Activated T-cell treated with anti-CD3 and anti-CD28 coated beads for 24 hours (primary cell): ENCODE measurements around the gene TOP3A.
A peak's percentile ranks its signal among the peaks of the same experiment; 100 is the strongest.

Source experiments
- DNase-seq: peaks from one replicate; pipeline ENCODE4 v3.0.0-alpha.2; 2020; ENCODE audit warnings: low read depth

TOP3A gene

DNA sequence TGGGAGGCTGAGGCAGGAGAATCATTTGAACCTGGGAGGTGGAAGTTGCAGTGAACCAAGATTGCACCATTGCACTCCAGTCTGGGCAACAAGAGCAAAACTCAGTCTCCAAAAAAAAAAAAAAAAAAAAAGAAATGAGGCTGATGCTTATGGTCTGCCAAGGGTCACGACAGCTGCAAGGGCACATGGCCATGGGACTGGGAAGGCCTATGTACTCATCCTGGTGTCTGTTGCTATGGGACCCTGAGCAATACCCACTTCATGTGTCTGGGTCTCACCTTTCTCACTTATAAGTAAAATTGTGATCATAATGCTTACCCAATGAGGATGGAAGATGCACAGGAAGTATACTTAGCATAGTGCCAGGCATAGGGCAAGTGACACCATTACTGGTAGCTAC, 37.7 kb downstream of the TOP3A start:
- DNase-seq: no peak

DNA sequence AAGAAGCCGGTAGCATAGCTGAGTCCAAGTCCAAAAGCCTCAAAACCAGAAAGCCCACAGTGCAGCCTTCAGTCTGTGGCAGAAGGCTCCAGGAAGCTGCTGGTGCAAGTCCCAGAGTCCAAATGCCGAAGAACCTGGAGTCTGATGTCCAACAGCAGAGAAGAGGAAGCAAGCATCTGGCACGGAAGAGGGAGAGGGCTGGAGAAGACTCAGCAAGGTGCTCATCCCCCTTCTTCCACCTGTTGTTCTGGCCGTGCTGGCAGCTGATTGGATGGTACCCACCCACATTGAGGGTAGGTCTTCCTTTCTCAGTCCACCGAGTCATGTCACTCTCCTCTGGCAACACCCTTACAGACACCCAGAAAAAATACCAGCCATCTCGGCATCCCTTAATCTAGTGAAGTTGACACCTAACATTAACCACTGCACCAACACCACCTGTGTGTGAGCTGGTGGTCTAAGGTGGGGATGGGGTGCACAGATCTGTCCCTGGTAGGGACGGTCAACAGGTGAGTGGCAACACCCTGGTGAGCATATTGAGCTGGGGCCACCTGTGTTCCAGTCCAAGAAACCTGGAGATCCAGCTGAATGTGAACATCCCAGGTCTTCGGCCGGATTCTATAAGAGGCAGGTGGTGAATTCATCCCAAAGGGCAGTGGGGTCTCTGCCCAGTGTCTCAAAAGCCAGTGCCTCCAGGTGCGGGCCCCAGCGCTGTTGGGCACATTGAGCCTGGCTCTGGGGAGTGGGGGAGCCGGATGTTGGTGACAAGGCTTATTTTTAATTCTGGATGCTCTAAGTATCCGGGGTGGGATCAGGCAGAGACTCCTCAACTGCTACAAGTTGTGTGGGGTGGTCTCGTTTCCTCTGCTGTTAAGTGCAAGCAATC, 44.5 kb downstream of the TOP3A start:
- no peak for DNase-seq

DNA sequence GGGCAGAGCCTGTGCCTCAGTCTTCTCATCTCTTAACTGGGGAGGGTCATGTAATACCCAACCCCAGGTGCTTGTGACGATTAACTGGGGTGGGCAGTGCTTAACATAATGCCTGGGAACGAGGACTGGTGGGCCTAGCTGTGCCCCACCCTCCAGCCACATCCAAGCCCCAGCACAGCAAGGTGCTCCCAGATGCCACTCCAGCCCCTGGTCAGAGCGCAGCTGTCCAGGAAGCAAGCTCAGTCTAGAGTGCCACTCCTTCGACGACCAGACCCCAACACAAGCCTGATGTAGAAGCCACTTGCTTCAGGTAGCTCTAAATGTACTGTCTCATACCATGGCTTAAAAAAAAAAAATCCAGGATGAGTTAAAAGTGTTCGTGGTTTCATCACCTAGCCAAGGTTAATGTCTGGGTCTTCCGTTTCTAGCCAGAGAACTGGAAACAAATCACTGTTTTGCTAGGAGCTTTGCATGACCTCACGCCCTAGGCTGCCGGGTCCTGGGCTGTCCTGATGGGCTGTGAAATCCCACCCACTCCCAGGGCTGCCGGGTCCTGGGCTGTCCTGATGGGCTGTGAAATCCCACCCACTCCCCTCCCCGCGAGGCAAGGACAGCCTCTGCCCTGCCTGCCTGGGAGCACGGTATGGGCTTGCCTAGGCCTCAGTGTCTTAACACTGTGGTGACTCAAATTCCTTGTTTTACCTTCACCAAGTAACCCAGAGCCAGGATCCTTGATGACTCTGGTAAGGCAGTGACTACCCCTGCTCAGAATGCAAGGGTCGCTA, 46.7 kb downstream of the TOP3A start:
- DNase-seq: no peak

DNA sequence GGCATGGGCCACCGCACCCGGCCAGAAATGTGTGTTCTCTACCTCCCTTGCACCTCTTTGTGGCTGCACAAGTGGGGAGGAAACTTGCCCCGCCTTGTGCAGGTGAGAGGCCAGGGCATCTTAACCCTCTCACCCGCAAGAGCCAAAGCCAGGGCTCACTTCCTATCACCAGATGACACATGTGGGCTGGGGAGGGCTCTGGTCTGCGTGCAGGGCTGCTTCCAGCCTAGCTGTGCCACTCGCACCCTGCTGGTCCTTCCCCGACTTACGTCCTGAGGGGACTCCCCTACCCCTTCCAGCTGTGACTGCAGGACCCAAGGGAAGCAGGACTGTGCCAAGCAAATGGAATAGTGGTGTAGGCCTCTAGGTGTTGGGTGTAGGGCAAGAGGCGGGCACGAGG, 47.4 kb downstream of the TOP3A start:
- no peak for DNase-seq

DNA sequence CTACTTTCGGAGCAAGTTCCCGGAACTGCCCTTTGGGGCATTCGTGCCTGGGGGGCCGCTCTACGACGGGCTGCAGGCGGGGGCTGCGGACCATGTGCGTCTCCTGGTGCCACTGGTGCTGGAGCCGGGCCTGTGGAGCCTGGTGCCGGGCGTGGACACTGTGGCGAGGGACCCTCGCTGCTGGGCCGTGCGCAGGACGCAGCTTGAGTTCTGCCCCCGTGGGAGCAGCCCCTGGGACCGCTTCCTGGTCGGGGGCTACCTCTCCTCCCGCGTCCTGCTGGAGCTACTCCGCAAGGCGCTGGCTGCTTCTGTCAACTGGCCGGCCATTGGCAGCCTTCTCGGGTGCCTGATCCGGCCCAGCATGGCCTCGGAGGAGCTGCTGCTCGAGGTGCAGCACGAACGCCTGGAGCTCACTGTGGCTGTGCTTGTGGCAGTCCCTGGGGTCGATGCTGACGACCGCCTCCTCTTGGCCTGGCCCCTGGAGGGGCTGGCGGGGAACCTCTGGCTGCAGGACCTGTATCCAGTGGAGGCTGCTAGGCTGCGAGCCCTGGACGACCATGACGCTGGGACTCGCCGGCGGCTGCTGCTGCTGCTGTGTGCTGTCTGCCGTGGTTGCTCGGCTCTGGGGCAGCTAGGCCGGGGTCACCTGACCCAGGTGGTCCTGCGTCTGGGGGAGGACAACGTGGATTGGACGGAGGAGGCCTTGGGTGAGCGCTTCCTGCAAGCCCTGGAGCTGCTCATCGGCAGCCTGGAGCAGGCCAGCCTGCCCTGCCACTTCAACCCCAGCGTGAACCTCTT, 50.7 kb downstream of the TOP3A start:
- no peak for DNase-seq

DNA sequence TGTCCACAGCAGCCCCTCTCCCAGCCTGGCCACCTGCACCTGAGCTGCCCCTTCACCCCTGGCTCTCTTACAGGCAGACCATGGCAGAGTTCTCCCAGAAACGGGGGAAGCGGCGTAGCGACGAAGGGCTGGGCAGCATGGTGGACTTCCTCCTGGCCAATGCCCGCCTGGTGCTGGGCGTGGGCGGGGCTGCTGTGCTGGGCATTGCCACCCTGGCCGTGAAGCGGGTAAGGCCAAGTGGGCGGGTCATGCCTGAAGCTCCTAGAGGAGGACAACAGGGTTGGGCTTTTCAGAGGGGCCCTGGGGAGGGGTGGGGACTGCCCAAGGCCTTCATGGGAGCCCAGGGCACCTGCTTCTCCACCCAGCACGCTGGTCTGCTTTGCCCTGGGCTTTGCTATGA, 52.2 kb downstream of the TOP3A start:
- DNase-seq: no peak

DNA sequence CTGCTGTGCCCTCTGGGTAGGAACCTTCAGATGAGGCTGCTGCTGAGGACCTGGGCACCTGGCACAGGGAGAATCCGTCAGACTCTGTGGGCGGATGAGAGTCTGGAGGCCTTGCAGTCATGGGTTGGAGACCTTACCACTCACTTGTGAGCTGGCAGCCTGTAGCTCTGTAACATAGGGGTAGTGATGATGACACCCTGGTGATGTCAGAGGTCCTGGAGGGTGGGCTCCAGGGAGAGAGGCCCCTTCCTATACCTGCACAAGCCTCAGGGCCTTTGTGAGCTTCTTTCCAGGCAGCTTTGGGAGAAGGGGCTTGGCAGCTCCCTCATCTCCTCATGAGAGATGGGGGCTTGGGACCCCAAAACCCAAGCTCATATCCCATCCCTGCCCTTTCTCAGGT, 52.7 kb downstream of the TOP3A start:
- no peak for DNase-seq

DNA sequence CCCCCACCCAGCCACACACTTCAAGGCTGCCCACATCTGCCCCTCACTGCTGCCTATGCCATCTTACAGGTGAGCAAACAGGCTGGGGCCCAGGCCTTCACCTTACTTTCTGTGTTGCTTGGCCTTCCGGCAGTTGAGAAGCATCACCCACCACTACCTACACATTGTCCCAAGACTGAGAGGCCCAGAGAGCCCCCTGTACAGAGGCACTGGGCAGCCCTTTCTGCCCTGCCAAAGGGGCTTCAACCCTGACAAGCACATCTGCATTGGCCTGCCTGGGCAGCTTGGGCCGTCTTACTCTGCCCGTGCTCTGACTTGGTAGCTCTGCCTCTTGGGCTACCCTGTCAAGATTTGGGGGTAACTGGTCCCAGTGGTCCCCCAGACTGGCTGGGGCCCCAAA, 53.1 kb downstream of the TOP3A start:
- DNase-seq: no peak

DNA sequence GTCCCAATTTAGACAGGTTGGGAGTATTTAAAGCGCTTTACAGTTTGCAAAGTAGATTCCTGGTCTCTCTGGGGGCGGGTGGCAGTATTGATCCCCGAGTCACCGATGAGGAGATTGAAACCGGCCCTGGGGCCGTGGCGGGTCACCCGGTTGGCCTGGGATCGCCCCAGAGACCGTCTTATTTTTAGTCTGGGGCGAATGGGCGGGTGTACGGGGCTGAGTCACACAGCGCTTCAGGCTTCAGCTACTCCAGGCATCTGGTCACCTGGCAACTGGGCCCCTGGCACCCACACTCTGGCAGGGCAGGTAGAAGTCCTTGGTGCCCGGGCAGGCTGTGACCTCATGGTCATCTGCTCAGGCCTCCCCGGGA, 53.7 kb downstream of the TOP3A start:
- DNase-seq: no peak

DNA sequence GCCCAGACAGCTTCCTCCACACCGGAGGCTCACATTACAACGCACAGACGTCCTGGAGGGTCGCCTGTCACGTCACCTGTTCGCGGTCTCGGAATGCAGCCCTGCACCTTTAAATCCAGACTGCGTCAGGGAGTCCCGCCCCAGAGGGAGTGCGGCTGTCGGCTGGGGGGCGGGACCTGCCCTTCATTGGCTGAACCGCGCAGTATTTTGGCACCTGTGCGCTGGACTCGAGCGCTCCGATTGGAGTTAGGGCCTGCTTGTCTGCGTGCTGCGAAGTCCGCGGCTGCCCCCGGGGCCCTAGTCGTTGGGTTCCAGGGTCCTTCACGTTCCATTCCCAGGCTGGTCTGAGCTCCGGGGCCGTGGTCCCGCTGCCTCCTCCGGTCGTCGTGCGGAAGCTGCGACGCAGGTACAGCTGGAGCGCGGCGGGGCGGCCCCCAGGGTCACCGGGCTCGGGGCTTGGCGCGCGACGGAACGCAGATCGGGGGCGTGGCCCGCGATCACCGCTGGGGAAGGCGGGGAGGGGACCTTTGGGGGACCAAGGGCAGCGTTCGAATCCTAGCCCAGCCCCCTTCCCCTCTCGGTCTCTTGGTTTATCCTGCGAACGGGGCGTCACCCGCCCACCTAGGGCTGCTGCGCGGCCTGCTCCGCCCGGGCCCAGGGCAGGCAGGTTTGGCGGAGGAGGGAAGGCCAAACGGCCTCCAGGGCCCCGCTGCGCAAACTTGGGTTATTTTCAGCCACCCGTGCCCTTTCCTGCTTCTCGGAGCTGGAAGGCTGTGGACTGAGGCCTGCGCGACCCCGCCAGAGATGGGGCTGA, 54.3 kb downstream of the TOP3A start, which contains the start of gene MIEF2:
Gene MIEF2 (plus strand): TSS at position 331 of the 814 bp plus-strand sequence. CDS start 2,059 bp downstream, outside the sequence.
- DNase-seq: peak; percentile 87

DNA sequence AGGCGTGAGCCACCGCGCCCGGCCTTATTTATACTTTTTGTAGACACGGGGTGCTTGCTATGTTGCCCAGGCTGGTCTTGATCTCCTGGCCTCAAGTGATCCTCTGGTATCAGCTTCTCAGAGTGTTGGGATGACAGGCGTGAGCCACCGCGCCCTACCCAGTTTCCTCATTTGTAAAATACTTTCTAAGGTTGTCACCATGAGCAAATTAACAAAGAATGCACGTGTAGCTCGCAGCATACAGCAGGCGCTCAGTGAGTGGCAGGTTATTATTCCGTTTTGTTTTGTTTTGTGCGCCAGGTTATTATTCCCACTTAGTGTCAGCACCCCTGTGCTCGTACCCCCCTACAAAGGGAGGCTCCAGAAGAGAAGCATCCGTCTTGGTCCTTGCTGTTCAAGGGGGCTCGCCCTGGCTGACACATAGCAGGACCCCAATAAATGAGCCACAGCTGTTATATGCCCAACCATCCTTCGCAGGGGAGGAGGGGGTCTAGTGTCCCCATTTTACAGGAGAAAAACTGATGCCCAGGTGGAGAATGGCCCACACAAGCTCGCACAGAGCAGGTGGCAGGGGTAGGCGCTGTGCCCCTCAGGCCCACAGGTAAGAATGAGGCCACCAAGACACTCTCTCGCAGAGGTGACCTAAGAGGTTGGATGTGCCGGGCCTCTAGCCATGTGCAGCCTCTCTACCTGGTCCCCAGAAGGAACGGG, 55.0 kb downstream of the TOP3A start:
- peak; percentile 4 for DNase-seq

DNA sequence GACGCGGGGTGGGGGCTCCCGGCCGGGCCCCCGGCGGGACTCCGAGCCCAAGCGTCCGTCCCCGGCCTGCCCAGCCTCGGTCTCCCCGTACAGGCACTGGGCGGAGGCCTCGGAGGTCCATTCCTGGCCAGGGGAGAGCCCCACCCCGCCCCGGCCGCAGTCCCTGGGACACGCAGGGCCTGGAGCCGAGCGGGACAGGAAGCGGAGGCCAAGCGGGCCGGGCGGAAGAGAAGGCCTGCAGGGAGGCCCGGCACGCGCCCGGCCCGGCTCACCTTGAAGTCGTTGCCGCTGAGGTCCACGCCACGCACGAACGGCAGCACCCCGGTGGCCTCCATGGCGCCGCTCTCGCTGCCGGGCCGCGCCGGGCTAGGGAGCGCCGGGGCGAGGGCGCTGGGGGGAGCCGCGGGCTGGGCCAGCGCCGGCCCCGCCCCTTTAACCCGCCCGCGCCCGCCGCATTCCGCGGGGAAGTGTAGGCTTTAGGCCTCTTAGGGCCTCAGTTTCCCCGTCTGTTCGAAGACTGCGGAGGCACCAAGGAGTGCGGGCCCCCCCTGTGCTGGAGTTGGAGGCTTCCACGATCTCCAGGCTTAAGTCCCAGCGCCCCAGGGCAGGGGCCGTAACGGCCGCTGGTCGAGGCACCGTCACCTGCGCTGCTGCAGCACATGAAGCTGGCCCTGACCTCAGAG, 56.3 kb downstream of the TOP3A start, which contains the start of gene FLII:
Gene FLII (minus strand): TSS at position 383 of the 683 bp plus-strand sequence. CDS start 48 bp downstream, at position 335.
- DNase-seq: peak; percentile 48

DNA sequence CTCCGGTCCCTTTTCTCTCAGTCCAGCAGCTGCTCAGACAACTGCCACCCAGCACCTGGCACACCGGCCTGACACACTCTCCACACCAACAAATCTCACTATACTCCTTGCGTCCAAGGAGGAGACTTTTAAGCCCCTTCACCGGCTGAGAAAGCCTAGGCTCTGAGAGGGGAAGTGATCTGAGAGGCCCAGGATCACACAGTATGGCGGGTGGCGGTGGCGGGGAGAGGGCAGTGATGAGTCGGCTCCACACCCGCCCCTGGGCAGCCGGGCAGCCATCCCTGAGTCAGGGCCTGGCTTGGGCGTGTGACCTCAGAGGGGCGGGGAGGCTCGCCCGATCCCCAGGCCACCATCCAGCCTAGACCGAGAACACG, 56.8 kb downstream of the TOP3A start:
- peak; percentile 11 for DNase-seq

DNA sequence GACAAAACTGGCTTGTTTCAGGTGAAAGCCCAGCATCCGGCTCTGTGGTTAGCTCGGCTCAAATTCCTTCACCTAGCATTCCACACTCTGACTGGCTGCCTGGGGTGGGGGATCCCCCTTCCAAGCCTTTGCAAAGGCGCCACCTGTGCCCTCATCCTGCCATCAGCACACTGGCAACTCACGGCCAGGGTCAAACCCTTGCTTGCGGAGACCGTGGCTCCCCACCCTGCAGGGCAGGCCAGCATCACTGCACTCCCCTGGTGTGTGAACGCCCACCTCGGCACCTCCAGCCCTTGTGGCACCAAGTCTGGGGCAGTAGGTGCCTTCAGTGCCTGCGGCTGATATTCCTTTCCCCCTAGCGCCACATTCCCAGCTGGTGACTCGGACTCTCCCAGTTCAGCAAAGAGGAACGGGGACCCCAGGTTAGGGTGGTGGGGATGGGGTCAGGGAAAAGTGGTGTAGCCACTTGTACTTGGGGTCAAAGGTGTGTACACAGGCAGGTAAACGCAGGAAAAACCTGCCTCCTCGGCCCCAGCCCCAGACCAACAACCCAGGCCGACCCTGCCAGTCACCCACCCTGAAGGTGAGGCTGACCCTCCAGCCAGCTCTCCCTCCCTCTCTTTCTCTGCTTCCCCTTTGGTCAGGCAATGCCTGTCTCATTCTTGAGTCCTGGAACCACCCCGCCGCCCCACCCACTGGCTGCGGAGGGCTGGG, 57.4 kb downstream of the TOP3A start:
- no peak for DNase-seq

DNA sequence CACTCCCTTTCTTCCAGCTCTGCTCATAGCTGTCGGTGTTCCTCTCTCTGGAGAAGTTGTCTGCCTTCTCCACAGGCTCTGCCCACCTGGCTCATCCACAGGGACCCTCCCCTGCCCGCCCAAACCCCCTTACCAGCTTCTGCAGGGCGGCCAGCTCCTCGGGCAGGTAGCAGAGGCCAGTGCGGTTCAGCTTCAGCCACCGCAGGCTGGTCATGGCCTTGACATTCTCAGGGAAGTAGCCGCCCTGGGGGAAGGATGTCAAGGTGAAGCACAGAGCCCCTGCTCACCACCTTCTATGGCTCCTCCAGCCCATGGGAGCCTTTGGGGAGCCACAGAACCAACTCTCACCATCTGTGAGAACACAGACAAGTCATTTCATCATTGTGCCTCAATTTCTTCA, 58.0 kb downstream of the TOP3A start:
- DNase-seq: no peak

DNA sequence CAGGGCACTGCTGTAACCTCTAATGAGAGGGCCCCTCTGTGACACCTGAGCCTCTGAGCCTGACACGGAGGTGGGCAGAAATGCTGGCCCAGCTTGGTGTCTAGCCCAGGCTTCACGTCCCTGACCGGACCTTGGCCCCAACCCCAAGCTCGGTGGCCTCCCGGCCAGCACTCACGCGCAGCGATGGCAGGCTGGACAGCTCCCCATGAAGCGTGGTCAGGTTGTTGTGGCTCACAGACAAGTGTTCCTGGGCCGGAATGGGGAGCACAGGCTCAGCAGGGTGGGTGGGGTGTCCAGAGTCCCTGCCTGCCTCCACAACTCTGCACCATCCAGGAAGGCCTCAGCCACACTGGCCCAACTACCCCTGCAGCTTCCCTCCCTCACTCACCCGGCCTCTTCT, 58.4 kb downstream of the TOP3A start:
- DNase-seq: no peak

DNA sequence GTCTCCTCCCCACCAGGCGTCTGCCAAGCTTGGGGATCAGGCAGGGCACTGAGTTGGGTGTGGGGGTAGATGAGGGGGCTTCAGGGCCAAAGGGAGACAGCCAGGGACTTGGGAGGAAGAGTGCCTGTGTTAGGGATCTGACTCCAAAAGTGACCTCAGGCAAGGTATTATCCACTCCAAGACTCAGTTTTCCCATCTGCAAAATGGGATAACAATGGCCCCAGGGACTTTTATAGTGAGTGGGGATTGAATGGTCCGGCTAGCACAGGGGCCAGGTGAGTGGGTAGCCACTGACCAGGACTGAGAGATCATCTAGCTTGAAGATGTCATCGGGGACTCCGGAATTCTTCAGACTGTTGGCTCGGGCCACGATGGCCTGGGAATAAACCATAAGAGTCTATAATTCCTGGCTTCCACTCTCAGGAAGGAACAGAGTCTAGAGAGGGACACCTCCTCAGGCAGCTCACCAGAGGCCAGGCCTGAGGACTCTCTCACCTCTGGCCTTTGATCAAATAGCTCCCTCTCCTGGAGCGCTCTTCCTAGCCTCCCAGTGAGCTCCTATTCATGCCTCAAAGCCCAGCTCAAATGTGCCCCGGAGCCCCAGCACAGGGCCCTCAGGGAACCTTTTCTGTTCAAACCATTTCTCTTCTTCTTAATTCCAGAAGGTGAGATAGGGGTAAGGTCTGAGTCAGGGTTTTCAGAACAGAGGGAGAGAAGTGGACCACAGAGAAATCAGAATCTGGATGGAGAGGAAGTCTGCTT, 59.7 kb downstream of the TOP3A start:
- no peak for DNase-seq

DNA sequence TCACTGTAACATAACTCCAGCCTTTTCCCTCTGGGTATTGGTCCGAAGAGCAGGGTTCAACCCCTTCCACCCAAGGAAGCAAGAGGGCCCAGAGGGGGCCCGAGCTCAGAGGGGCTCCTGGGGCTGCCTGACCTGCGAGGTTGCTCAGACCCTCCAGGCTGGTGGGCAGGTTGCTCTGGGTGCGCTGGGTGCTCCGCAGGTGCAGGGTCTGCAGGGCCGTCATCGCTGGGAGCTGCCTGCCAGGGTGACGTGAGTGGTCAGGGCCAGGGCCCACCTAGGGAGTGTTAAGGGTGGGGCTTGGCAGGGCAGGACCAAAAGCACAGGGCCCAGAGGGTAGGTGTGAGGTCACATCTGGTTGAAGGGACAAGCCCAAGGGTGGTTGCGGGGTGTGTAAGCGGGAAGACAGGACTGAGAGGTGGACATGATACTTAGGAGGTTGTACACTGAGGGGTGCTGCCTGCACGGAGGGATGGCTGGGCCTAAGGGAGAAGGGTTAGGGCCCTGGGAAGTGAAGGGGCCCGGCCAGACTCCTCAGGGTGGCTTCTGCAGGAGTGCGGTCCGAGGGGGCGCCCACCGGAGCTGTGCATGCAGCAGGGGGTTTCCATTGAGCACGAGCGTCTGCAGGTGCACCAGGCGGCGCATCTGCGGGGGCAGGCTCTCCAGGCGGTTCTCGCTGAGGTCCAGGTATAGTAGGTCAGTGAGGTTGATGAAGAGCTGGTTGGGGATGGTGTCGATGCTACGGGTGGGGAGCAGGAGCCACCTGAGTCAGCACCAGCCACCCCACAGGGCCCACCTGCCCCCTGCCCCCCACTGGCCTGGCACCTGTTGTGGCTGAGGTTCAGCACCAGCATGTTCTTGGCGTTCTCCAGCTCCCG, 60.6 kb downstream of the TOP3A start:
- no peak for DNase-seq
